Measurements from ENCODE around the gene MTHFSD. TPM values are rescaled to one million over a fixed set of nuclear protein-coding genes. Genes with fewer than 3 reads are reported as not detected.

Gene MTHFSD
- total and polyA plus RNA-seq, 2 of the 8 experiments (the other 6 are each of a cell fraction or from before 2014, with no cell fraction given) = 7.1 to 9.8 TPM

DNA sequence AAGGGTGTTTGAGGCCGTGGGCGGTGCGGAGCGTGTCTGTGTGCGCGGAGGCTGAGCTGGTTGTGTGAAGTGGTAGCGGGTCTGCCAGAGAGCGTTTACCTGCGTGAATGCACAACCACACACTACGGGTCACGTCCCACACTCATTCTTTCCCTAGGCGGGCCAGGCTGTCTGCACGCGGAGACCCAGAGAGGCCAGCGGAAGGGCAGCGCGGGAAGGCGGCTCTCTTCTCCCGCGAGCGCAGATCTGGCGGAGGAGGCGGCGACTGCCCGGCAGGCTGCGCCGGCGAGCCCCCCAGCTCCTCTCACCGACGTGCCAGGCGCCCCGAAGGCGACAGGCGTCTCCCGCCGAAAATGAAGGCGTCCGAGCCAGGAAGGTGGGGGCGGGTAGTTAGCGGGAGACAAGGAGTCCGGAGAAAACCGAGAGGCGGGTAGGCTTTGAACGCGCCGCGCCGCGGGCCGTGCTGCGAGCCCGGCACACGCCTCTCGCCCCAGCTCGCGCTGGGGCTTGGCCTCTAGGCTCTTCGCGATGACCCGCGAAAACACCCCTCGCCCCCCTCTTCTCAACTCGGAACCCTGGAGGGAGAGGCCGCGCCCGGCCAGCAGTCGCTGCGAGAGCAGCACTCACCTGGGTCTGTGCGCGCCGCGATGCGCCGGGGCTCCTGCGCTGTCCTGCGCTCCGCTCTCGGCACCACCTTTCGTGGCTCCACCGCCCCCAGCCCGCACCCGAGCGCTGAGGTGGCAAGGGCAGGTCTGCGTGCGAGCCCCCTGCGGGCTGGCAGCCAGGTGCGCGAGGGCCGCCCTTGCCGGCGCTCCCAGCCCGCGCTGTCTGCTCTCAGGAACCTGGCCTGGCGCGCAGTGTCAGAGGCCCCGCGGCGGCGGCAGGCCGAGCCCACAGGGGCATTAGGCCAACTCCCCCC lies 46.7 kb downstream of the MTHFSD start:
- H3K4ac ChIP-seq (replicated peaks; ENCODE audit: insufficient read length, low read depth, low read length) = no peak overlapping the region
- H3K27ac ChIP-seq (ENCODE audit: low read depth, low read length) = no peak overlapping the region
- H3K23me2 ChIP-seq (ENCODE audit: low read depth, low read length) = peaks cover 5% of the 10 kb centered on the region; the same call in 1 of the 2 replicates
- H2AFZ ChIP-seq (ENCODE audit: low read length) = no peak overlapping the region
- H2BK5ac ChIP-seq (ENCODE audit: low read depth, low read length) = no peak overlapping the region
- no peaks in the 10 kb centered on the region for H3K9me3 ChIP-seq (ENCODE audit: insufficient read depth in 2 of 2, low read depth in 1 of 2, low read length in 1 of 2)
- peak overlapping the region; percentile 75; the same call in 1 of the 2 replicates for H3K18ac ChIP-seq (ENCODE audit: extremely low read depth, low read length)
- peaks cover 96 to 99% (median 97%) of the 10 kb centered on the region in 4 experiments for H3K27me3 ChIP-seq (replicated peaks in 1 of 4; ENCODE audit: control insufficient read depth in 3 of 4, extremely low read depth in 1 of 4, insufficient read depth in 3 of 4, low read length in 3 of 4)
- H2BK12ac ChIP-seq (ENCODE audit: low read depth, low read length) = peak overlapping the region; percentile 95; the same call in 1 of the 2 replicates
- no peak overlapping the region for H3K14ac ChIP-seq (ENCODE audit: insufficient read length)
- H2BK20ac ChIP-seq (ENCODE audit: low read length) = peak overlapping the region; percentile 95; the same call in 1 of the 2 replicates
- peak overlapping the region; percentile 98 for H2BK15ac ChIP-seq (ENCODE audit: low read length)
- no peak overlapping the region for H4K91ac ChIP-seq (replicated peaks; ENCODE audit: insufficient read length, low read length)
- H3K23ac ChIP-seq (ENCODE audit: insufficient read length) = no peak overlapping the region
- DNase-seq (ENCODE audit: low read depth in 1 of 2, low spot score in 2 of 2) = peak in 1 of 2 experiments; percentile 79
- H3K79me2 ChIP-seq (ENCODE audit: control insufficient read depth in 1 of 2, insufficient read depth in 2 of 2, low read length in 2 of 2) = no peaks in the 10 kb centered on the region
- FAIRE-seq = no peak
- peaks cover 0 to 49% (median 25%) of the 10 kb centered on the region in 4 experiments; a peak in 6 of 7 replicates for H3K4me1 ChIP-seq (replicated peaks in 1 of 4; ENCODE audit: control insufficient read depth in 3 of 4, insufficient read depth in 4 of 4, low read length in 3 of 4)
- no peak overlapping the region for H3K56ac ChIP-seq (replicated peaks; ENCODE audit: insufficient read length, low read depth, low read length)
- no peak overlapping the region for H4K5ac ChIP-seq (ENCODE audit: insufficient read length, low read depth, low read length)
- no peak overlapping the region for H2BK120ac ChIP-seq (replicated peaks; ENCODE audit: low read depth, low read length)
- peaks cover 36 to 54% of the 10 kb centered on the region in 2 experiments for H4K20me1 ChIP-seq (replicated peaks in 1 of 2; ENCODE audit: control insufficient read depth in 1 of 2, insufficient read depth in 2 of 2, low read length in 2 of 2)
- 3% methylated on average over 74 of the region's 99 CpGs; no CpG with 5 or more reads in 1 of the 2 experiments for WGBS, 2 experiments (ENCODE audit: extremely low coverage in 1 of 2, insufficient coverage in 1 of 2, insufficient read length in 1 of 2, insufficient replicate concordance in 2 of 2, low coverage in 1 of 2, low lambda C conversion rate in 2 of 2, missing lambda C conversion rate in 1 of 2)
- H3K4me2 ChIP-seq (ENCODE audit: insufficient read depth in 1 of 2, low read depth in 2 of 2, low read length in 2 of 2) = peak overlapping the region; percentile 73 to 84
- H3K4me3 ChIP-seq (ENCODE audit: extremely low read depth in 1 of 4, insufficient read depth in 2 of 4, low read depth in 3 of 4, low read length in 4 of 4) = peak overlapping the region in 3 of 4 experiments; percentile 7 to 60 (median 26); a peak in 6 of 8 replicates
- no peaks in the 10 kb centered on the region for H3K79me1 ChIP-seq (ENCODE audit: low read depth, low read length)
- POLR2A ChIA-PET (ENCODE audit: partially characterized antibody) = no interaction called here
- H3K36me3 ChIP-seq (ENCODE audit: control insufficient read depth in 2 of 4, insufficient read depth in 4 of 4, low read length in 3 of 4) = peaks cover 0 to 7% (median 0%) of the 10 kb centered on the region in 4 experiments; a peak in 1 of 8 replicates
- H2AK5ac ChIP-seq (ENCODE audit: low read depth, low read length) = peak overlapping the region; percentile 79
- no peak overlapping the region for H3K9ac ChIP-seq (replicated peaks in 1 of 4; ENCODE audit: extremely low read depth in 1 of 4, low read depth in 3 of 4, low read length in 3 of 4)
- H4K8ac ChIP-seq (ENCODE audit: extremely low read depth, insufficient read depth, low read length) = peak overlapping the region; percentile 48
- CTCF ChIA-PET (ENCODE audit: partially characterized antibody) = interaction anchor here (0.6 to 2.2 kb wide), 3 partner anchors 9 to 893 kb away, joined by 3 to 10 read pairs (median 4); no protein-coding TSS in a partner anchor
- TF ChIP-seq RBBP5 (IDR thresholded peaks at IDR 0.05; ENCODE audit: borderline replicate concordance, low read depth, low read length) (0 out of 2 replicates have a peak, but pooled peaks have one; percentile 41), RAD21 (IDR thresholded peaks at IDR 0.05 in 1 of 2, conservative IDR thresholded peaks at IDR 0.05 in 1 of 2; ENCODE audit: low read depth in 2 of 2, low read length in 2 of 2) (peak in 1 of 2 experiments; percentile 2; a peak in 1 of 4 replicates), TAF1 (IDR thresholded peaks at IDR 0.05; ENCODE audit: low read depth, low read length) (no peak), EGR1 (IDR thresholded peaks at IDR 0.05; ENCODE audit: borderline replicate concordance, low read depth, low read length) (peak; percentile 14; the same call in 1 of the 2 replicates), EZH2 (IDR thresholded peaks at IDR 0.05; ENCODE audit: low read depth, low read length, severe bottlenecking) (peak; percentile 90), SUZ12 (IDR thresholded peaks at IDR 0.05; ENCODE audit: low read length) (peak; percentile 89), HDAC2 (IDR thresholded peaks at IDR 0.05; ENCODE audit: borderline replicate concordance in 1 of 2, low read depth in 2 of 2, low read length in 2 of 2) (no peak), ZNF274 (IDR thresholded peaks at IDR 0.05; ENCODE audit: borderline replicate concordance, extremely low read depth, low read length) (no peak)

All from H1 (cell line).